ENCODE measurements around the gene TMOD4. TPM values are rescaled to one million over a fixed set of nuclear protein-coding genes. Genes with fewer than 3 reads are reported as not detected.

The TMOD4 gene
- total and polyA plus RNA-seq, 2 of the 13 experiments (the other 11 are each of a cell fraction or from before 2014, with no cell fraction given), result 0.66 TPM; not detected in 1

DNA sequence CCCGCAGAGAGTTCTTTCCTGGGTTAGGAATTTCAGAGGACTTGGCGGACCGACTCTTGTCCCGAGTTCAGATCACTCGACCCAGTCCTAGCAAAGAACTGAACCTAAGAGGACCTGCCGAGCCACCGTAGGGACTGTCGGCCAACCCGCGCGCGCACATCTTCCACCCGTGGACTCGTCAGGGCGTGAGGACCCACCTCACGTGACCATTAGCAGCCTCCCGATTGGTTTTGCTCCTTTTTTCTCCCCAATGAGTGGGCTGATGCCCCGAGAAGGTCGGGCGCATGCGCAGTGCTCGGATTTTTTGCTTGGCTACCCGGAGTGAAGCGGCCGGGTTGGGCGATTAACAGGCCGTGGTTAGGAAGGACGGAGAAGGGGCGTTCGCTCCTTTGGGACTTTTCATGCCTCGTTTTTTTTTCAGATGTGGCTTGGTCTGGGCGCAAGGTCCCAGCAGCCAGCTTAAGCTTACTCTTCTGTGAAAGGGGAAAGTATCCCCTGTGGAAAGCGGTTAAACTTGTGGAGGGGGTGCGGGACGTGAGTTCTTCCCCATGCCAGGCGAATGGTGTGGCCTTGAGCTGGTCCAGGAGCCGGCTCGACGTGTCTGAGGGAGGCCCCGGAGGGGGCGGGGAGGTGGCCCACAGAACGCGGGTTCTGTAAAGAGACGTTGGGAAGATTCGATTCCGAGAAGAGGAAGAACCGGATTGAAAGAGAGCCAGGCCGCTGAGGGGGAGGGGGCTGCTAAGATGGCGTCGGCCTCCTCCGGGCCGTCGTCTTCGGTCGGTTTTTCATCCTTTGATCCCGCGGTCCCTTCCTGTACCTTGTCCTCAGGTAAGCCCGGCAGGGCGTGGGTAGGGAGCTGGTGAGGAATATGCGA, 22.7 kb upstream of the TMOD4 start, which contains the start of gene PIP5K1A (continued):
- TF ChIP-seq, protein P1, sequence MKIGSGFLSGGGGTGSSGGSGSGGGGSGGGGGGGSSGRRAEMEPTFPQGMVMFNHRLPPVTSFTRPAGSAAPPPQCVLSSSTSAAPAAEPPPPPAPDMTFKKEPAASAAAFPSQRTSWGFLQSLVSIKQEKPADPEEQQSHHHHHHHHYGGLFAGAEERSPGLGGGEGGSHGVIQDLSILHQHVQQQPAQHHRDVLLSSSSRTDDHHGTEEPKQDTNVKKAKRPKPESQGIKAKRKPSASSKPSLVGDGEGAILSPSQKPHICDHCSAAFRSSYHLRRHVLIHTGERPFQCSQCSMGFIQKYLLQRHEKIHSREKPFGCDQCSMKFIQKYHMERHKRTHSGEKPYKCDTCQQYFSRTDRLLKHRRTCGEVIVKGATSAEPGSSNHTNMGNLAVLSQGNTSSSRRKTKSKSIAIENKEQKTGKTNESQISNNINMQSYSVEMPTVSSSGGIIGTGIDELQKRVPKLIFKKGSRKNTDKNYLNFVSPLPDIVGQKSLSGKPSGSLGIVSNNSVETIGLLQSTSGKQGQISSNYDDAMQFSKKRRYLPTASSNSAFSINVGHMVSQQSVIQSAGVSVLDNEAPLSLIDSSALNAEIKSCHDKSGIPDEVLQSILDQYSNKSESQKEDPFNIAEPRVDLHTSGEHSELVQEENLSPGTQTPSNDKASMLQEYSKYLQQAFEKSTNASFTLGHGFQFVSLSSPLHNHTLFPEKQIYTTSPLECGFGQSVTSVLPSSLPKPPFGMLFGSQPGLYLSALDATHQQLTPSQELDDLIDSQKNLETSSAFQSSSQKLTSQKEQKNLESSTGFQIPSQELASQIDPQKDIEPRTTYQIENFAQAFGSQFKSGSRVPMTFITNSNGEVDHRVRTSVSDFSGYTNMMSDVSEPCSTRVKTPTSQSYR (CRISPR knock-in tag; IDR thresholded peaks at IDR 0.05; ENCODE audit: borderline replicate concordance), result peak; percentile 62
- TF ChIP-seq ZNF558 (CRISPR knock-in tag; IDR thresholded peaks at IDR 0.05; ENCODE audit: borderline replicate concordance) (peak; percentile 77; the same call in 1 of the 2 replicates), DNMT3B (CRISPR knock-in tag; conservative IDR thresholded peaks at IDR 0.05) (0 out of 2 replicates have a peak, but pooled peaks have one; percentile 79), TCF7L2 (IDR thresholded peaks at IDR 0.05; ENCODE audit: low read depth, low read length) (no peak), ZNF446 (CRISPR knock-in tag; IDR thresholded peaks at IDR 0.05) (peak; percentile 81), ZNF230 (CRISPR knock-in tag; IDR thresholded peaks at IDR 0.05) (peak; percentile 38; the same call in 1 of the 2 replicates), HNF4A (CRISPR knock-in tag; IDR thresholded peaks at IDR 0.05) (no peak)
- TF ChIP-seq, protein P2, sequence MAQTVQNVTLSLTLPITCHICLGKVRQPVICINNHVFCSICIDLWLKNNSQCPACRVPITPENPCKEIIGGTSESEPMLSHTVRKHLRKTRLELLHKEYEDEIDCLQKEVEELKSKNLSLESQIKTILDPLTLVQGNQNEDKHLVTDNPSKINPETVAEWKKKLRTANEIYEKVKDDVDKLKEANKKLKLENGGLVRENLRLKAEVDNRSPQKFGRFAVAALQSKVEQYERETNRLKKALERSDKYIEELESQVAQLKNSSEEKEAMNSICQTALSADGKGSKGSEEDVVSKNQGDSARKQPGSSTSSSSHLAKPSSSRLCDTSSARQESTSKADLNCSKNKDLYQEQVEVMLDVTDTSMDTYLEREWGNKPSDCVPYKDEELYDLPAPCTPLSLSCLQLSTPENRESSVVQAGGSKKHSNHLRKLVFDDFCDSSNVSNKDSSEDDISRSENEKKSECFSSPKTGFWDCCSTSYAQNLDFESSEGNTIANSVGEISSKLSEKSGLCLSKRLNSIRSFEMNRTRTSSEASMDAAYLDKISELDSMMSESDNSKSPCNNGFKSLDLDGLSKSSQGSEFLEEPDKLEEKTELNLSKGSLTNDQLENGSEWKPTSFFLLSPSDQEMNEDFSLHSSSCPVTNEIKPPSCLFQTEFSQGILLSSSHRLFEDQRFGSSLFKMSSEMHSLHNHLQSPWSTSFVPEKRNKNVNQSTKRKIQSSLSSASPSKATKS (CRISPR knock-in tag; IDR thresholded peaks at IDR 0.05), result peak; percentile 49; the same call in 1 of the 2 replicates
- TF ChIP-seq, protein P3, sequence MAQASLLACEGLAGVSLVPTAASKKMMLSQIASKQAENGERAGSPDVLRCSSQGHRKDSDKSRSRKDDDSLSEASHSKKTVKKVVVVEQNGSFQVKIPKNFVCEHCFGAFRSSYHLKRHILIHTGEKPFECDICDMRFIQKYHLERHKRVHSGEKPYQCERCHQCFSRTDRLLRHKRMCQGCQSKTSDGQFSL (CRISPR knock-in tag; IDR thresholded peaks at IDR 0.05), result no peak
- TF ChIP-seq, protein P4, sequence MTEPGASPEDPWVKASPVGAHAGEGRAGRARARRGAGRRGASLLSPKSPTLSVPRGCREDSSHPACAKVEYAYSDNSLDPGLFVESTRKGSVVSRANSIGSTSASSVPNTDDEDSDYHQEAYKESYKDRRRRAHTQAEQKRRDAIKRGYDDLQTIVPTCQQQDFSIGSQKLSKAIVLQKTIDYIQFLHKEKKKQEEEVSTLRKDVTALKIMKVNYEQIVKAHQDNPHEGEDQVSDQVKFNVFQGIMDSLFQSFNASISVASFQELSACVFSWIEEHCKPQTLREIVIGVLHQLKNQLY (CRISPR knock-in tag; IDR thresholded peaks at IDR 0.05), result no peak
- TF ChIP-seq, protein P5, sequence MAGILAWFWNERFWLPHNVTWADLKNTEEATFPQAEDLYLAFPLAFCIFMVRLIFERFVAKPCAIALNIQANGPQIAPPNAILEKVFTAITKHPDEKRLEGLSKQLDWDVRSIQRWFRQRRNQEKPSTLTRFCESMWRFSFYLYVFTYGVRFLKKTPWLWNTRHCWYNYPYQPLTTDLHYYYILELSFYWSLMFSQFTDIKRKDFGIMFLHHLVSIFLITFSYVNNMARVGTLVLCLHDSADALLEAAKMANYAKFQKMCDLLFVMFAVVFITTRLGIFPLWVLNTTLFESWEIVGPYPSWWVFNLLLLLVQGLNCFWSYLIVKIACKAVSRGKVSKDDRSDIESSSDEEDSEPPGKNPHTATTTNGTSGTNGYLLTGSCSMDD (CRISPR knock-in tag; IDR thresholded peaks at IDR 0.05), result no peak
- TF ChIP-seq, protein P6, sequence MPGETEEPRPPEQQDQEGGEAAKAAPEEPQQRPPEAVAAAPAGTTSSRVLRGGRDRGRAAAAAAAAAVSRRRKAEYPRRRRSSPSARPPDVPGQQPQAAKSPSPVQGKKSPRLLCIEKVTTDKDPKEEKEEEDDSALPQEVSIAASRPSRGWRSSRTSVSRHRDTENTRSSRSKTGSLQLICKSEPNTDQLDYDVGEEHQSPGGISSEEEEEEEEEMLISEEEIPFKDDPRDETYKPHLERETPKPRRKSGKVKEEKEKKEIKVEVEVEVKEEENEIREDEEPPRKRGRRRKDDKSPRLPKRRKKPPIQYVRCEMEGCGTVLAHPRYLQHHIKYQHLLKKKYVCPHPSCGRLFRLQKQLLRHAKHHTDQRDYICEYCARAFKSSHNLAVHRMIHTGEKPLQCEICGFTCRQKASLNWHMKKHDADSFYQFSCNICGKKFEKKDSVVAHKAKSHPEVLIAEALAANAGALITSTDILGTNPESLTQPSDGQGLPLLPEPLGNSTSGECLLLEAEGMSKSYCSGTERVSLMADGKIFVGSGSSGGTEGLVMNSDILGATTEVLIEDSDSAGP (CRISPR knock-in tag; IDR thresholded peaks at IDR 0.05; ENCODE audit: borderline replicate concordance), result peak; percentile 69; the same call in 1 of the 2 replicates

All from HepG2 (cell line).